Sciatic nerve (tissue), 2 donors: ENCODE measurements around the gene RPL4. TPM values are rescaled to one million over a fixed set of nuclear protein-coding genes. Genes with fewer than 3 reads are reported as not detected.
A peak's percentile ranks its signal among the peaks of the same experiment; 100 is the strongest.
"Not testable (repeated sequence)": the region's sequence is repeated elsewhere in the genome, so short reads cannot be mapped to it uniquely, and the experiment has no call there.

ENCODE experiments used
- ATAC-seq: fragments of 200-7000 bp; cut with Tn5 transposase; one replicate; pipeline ENCODE4 v1.9.1; 2020; ENCODE audit warnings: mild to moderate bottlenecking, moderate library complexity
- DNase-seq: peaks from one replicate; pipeline ENCODE4 v3.0.0-alpha.2; 2020; ENCODE audit warnings: low spot score
- intact Hi-C: fragments of 100-400 bp; cut with DNase I; formaldehyde crosslinking; loops from one replicate; pipeline ENCODE4 v1.14.2; 2022
- total RNA-seq: library from RNA; stranded (reverse); fragmentation: NEBNext Ultra II Directional; extraction: Animal tissue kit (Norgen Biotek cat#: 25700); gene quantifications from one replicate; pipeline ENCODE4 v1.2.1, GENCODE V29; 2021
- donor health status: DM: no; HTN: no; CAD: no.
- donor health status: DM: no; HTN: no; CAD: no.

The RPL4 gene
- 1,631 TPM for total RNA-seq

DNA sequence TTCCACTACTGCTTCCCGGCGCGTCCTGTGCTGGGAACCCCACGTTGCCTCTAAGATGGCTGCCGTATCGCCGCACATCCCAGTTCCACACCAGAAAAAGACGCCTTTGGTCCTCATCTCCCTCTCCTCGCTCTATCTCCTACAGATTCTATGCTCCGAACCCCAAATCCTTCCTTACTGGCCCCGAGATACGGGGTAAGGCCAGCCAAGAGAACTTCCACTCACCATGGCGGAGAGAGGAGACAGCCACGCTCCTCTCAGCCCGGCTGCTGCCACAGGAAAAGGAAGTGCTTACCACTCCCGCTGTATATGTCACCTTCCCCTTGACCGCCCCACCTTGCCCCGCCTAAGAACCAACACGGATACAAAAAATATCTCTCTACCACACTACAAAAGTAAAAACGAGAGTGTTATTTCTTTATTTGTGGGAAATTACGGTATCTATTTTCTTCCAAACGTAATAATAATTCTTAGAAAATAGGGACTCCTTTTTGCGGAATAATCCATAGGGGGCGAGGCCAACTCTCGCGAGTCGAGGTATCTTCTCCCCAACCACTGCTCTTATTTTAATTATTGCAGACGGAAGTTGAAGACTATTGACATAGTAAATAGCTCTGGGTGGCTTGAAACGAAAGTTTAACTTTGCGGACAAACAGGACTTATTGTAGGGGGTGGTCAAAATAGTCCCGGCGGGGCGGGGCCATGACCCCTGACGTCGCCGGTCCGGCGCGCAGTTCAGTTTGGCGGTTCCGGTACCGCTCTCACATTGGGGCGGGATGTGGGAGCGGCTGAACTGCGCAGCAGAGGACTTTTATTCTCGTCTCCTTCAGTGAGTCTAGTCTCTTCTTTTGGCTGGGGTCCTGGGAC lies at the start of gene RPL4, which contains the start of gene ZWILCH:
RPL4 (minus strand) TSS at position 293 of the 867 bp plus-strand sequence; CDS start at position 228, 65 bp downstream.
ZWILCH (plus strand) TSS at position 764 of the 867 bp plus-strand sequence; CDS start at position 777, 13 bp downstream.
- DNase-seq, result peak; percentile 87
- ATAC-seq, result peak; percentile 97
- intact Hi-C loops, result no loop called here

- ATAC-seq (no peak), DNase-seq (no peak)
- intact Hi-C loops, result no loop called here
These were observed 40.6 kb upstream of the RPL4 start for GRCh38 chr15:66545255-66545654.

DNA sequence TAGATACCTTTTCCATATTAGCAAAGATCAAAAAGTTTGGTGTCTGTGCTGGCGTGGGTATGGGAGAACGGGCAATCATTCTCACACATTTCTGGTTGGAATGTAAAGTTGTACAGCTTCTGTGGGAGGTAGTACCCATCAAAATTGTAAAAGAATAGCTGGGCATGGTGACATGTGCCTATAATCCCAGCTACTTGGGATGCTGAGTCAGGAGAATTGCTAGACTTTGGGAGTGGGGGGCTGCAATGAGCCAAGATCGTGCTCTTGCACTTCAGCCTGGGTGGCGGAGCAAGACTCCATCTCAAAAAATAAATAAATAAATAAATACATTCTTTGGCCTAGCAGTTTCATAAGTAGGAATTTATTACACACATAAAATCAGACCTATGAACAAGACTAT lies 38.2 kb upstream of the RPL4 start:
- intact Hi-C loops, result no loop called here
- DNase-seq (no peak), ATAC-seq (no peak)

GRCh38 chr15:66535056-66535455 lies 30.4 kb upstream of the RPL4 start:
- intact Hi-C loops, result no loop called here
- ATAC-seq, result no peak
- DNase-seq, result no peak

GRCh38 chr15:66524838-66525237 lies 20.2 kb upstream of the RPL4 start:
- DNase-seq (no peak), ATAC-seq (no peak)
- intact Hi-C loops, result no loop called here

GRCh38 chr15:66523926-66524325 lies 19.3 kb upstream of the RPL4 start:
- DNase-seq (no peak), ATAC-seq (no peak)
- intact Hi-C loops, result no loop called here

DNA sequence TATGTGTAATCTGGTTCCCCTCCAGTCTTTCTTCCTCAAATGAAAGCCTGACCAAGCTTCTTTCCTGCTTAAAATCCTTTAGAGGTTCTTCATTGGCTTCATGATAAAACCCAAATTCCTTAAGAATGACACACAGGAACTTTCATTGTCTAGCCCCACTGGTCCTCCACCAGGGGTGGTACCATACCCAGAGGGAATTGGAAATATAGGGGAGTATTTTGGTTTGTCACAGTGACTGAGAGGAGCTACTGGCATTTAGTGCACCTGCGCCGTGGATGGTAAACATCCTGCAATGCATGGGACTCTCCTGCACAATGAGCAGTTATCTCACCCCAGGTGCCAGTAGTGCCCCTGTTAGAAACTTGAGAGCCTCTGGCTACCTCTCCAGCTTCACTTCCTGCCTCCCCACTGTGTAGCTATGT lies 11.3 kb upstream of the RPL4 start:
- intact Hi-C loops, result no loop called here
- DNase-seq (no peak), ATAC-seq (no peak)

- DNase-seq (no peak), ATAC-seq (no peak)
- intact Hi-C loops, result no loop called here
These were observed 9.9 kb upstream of the RPL4 start for GRCh38 chr15:66514586-66514985.

GRCh38 chr15:66508293-66508883 lies 3.7 kb upstream of the RPL4 start:
- intact Hi-C loops, result no loop called here
- ATAC-seq, result no peak
- no peak for DNase-seq

DNA sequence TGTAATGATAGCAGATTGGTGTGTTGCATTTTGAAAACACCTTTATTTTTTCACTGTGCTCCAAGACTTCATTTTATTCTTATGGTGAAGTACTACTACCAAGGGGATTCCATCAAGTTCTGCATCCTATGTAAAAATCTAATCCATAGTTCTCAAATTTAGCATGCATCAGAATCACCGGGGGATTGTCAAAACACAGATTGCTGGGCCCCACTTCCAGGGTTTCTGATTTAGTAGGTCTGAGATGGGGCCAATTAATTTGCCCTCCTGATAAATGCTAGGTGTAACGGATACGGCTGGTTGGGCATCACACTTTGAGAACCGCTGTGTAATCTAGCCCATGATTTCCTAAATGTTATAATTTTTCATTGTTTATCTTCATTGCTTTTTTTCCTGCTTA lies 1.2 kb upstream of the RPL4 start:
- DNase-seq (no peak), ATAC-seq (no peak)
- intact Hi-C loops, result no loop called here

- DNase-seq, result no peak
- ATAC-seq, result no peak
- intact Hi-C loops, result no loop called here
These were observed 766 bp upstream of the RPL4 start for GRCh38 chr15:66505430-66505811.

DNA sequence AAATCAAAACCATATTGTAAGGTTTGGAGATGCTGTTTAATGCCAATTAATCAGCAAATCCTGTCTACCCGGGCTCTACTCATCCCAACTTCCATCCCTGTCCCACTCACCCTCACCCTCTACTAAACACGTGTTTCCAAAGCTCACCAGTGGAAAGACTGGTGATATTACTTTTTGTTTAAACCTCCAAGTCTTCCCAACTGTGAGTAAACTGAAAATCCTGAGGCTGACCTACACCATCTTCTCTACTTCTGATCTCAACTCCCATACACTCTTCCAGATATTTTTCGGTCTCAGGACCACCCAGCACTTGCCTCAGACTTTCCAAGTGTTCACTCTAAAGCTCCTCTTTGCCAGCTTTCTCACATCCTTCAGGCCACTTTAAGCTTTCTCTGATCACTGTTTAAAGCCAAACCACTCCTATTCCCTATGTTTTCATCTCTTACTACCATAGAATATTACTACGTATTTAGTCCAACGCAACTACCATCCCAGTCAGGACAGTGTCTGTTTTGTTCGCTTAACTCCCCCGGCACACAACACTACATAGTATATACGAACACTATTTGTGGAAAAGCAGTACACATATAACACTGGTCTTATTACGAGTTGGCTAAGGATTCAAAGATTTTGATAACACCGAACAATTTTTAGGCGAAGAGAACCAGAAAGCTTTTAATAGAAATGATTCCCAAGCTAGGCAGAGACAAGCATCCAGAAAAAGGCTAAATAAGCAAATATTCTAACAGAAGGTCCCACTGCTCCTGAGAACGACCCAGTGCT lies 684 bp downstream of the RPL4 start:
- intact Hi-C loops, result no loop called here
- no peak for ATAC-seq
- no peak for DNase-seq

- DNase-seq, intact Hi-C loops, ATAC-seq: not testable (repeated sequence)
These were observed 1.5 kb downstream of the RPL4 start for GRCh38 chr15:66503041-66503648.

GRCh38 chr15:66502491-66502890 lies 2.2 kb downstream of the RPL4 start:
- no peak for DNase-seq
- no peak for ATAC-seq
- intact Hi-C loops, result no loop called here

DNA sequence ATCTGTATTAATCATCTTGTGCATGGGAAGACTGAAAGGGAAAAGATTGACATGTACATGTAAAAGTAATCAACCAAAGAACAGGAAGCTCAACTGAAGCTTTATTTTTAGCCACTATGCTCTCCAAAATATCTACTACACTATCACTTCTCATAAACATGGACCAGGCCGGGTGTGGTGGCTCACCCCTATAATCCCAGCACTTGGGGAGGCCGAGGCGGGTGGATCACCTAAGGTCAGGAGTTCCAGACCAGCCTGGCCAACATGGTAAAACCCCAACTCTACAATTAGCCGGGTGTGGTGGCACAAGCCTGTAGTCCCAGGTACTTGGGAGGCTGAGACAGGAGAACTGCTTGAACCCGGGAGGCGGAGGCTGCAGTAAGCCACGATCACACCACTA lies 4.3 kb downstream of the RPL4 start:
- ATAC-seq, intact Hi-C loops, DNase-seq: not testable (repeated sequence)

GRCh38 chr15:66498501-66499386 lies 5.9 kb downstream of the RPL4 start:
- intact Hi-C loops, result loop anchor here (5.0 kb wide), 1 partner anchor 111 kb away; the partner anchor contains the start of gene MAP2K1
- ATAC-seq (peak; percentile 9), DNase-seq (no peak)

GRCh38 chr15:66497502-66498455 lies 6.9 kb downstream of the RPL4 start, which contains the start of gene SNAPC5:
Gene SNAPC5 (minus strand): TSS chr15:66497762. CDS start chr15:66497731, 31 bp downstream.
- ATAC-seq (peak; percentile 98), DNase-seq (peak; percentile 97)
- intact Hi-C loops, result loop anchor here (5.0 kb wide), 1 partner anchor 110 kb away; the partner anchor contains the start of gene MAP2K1
